Measurements from ENCODE around the gene MVB12B. TPM values are rescaled to one million over a fixed set of nuclear protein-coding genes. Genes with fewer than 3 reads are reported as not detected.
A peak's percentile ranks its signal among the peaks of the same experiment; 100 is the strongest.

MVB12B gene
- total and polyA plus RNA-seq, 2 experiments from 2014 or later: 19.0 to 29.9 TPM

GRCh38 chr9:126439402-126439765 is 112.8 kb downstream of the MVB12B start:
- Histone ChIP-seq H3K27ac (no peak overlapping the region), H3K36me3 (no peaks in the 10 kb centered on the region), H3K4me1 (ENCODE audit: low read depth) (peaks cover 4% of the 10 kb centered on the region), H3K4me3 (no peak overlapping the region), H3K27me3 (no peaks in the 10 kb centered on the region), H3K9me3 (ENCODE audit: low read depth) (no peaks in the 10 kb centered on the region)
- no peak for TF ChIP-seq CTCF (IDR thresholded peaks at IDR 0.05; ENCODE audit: low read depth, low read length)
- DNase-seq (ENCODE audit: low read depth in 1 of 2, low spot score in 1 of 2): peak in 1 of 2 donors; percentile 41

- H3K4me1 ChIP-seq (ENCODE audit: low read depth): peaks cover 4% of the 10 kb centered on the region
- H3K9me3 ChIP-seq (ENCODE audit: low read depth): no peaks in the 10 kb centered on the region
- H3K4me3 ChIP-seq: no peak overlapping the region
- no peaks in the 10 kb centered on the region for H3K36me3 ChIP-seq
- no peak overlapping the region for H3K27ac ChIP-seq
- no peak for TF ChIP-seq CTCF (IDR thresholded peaks at IDR 0.05; ENCODE audit: low read depth, low read length)
- no peak for DNase-seq (ENCODE audit: low read depth in 1 of 2, low spot score in 1 of 2)
- H3K27me3 ChIP-seq: no peaks in the 10 kb centered on the region
Measured at GRCh38 chr9:126439883-126440653, 113.4 kb downstream of the MVB12B start.

GRCh38 chr9:126440940-126441339 is 114.3 kb downstream of the MVB12B start:
- Histone ChIP-seq H3K9me3 (ENCODE audit: low read depth) (no peaks in the 10 kb centered on the region), H3K4me3 (no peak overlapping the region), H3K4me1 (ENCODE audit: low read depth) (peaks cover 4% of the 10 kb centered on the region), H3K27ac (no peak overlapping the region), H3K36me3 (no peaks in the 10 kb centered on the region), H3K27me3 (no peaks in the 10 kb centered on the region)
- TF ChIP-seq CTCF (IDR thresholded peaks at IDR 0.05; ENCODE audit: low read depth, low read length): no peak
- DNase-seq (ENCODE audit: low read depth in 1 of 2, low spot score in 1 of 2): no peak

- Histone ChIP-seq H3K36me3 (no peaks in the 10 kb centered on the region), H3K27me3 (no peaks in the 10 kb centered on the region), H3K9me3 (ENCODE audit: low read depth) (no peaks in the 10 kb centered on the region), H3K4me3 (no peak overlapping the region), H3K27ac (no peak overlapping the region), H3K4me1 (ENCODE audit: low read depth) (peaks cover 4% of the 10 kb centered on the region)
- TF ChIP-seq CTCF (IDR thresholded peaks at IDR 0.05; ENCODE audit: low read depth, low read length): no peak
- DNase-seq (ENCODE audit: low read depth in 1 of 2, low spot score in 1 of 2): no peak
Measured at GRCh38 chr9:126442636-126443035, 116.0 kb downstream of the MVB12B start.

- TF ChIP-seq CTCF (IDR thresholded peaks at IDR 0.05; ENCODE audit: low read depth, low read length): no peak
- Histone ChIP-seq H3K9me3 (ENCODE audit: low read depth) (no peaks in the 10 kb centered on the region), H3K4me1 (ENCODE audit: low read depth) (peaks cover 4% of the 10 kb centered on the region), H3K4me3 (no peak overlapping the region), H3K27me3 (no peaks in the 10 kb centered on the region), H3K27ac (no peak overlapping the region), H3K36me3 (no peaks in the 10 kb centered on the region)
- DNase-seq (ENCODE audit: low read depth in 1 of 2, low spot score in 1 of 2): no peak
Measured at GRCh38 chr9:126443144-126443543, 116.5 kb downstream of the MVB12B start.
